NT2/D1 (cell line): ENCODE measurements around the gene BLCAP.

ENCODE experiments used
- SUZ12 ChIP-seq: IDR thresholded peaks from 2 replicates; pipeline ENCODE4 v1.6.1; 2011; ENCODE audit not compliant: insufficient read length, insufficient read depth; ENCODE audit errors: extremely low read depth
- YY1 ChIP-seq: IDR thresholded peaks from 2 replicates; pipeline ENCODE4 v1.6.1; 2011; ENCODE audit not compliant: insufficient read length, insufficient read depth
- ZNF274 ChIP-seq: IDR thresholded peaks from 2 replicates; pipeline ENCODE4 v1.6.1; 2011; ENCODE audit warnings: mild to moderate bottlenecking, low read depth, low read length

DNA sequence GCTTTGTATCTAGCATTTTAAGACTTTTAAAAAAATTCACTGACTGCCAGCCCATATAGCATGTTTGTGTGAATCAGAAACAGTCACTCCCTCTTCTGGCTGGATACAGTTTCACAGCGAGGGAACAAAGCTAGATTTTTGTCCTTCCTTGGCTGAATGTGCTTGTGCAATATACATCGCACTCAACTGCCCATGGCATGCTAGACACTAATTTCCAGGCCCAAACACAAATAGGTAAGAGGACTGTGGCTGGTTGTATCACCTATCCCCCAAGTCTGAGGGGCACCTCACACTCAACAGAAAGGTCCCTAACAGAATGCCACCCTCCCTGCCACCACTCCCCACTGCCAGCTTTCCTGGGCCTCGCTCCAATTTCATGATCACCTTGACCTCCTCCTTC, 16.2 kb upstream of the BLCAP start:
- TF ChIP-seq ZNF274 (no peak), YY1 (no peak), SUZ12 (no peak)
